Measurements from ENCODE around the gene RDH16.

The RDH16 gene

GRCh38 chr12:56935157-56935556, 22.3 kb downstream of the RDH16 start:
- no peaks in the 10 kb centered on the region for H3K9me3 ChIP-seq (ENCODE audit: control insufficient read depth, insufficient read depth, low read length)
- H3K27ac ChIP-seq (ENCODE audit: low read length): no peak overlapping the region
- no peak overlapping the region for H3K4me3 ChIP-seq (ENCODE audit: low read length)
- no peaks in the 10 kb centered on the region for H3K36me3 ChIP-seq (ENCODE audit: control insufficient read depth, insufficient read depth, low read length)
- H3K27me3 ChIP-seq (ENCODE audit: control insufficient read depth, insufficient read depth, low read length): no peaks in the 10 kb centered on the region
- no CpG with 5 or more reads among the region's 2 CpGs for WGBS (ENCODE audit: insufficient coverage, insufficient read length)
- no peaks in the 10 kb centered on the region for H3K4me1 ChIP-seq (ENCODE audit: control insufficient read depth, insufficient read depth, low read length)
- no peak for DNase-seq (ENCODE audit: low read depth, low spot score)

GRCh38 chr12:56933826-56934625, 23.4 kb downstream of the RDH16 start, which contains the start of gene SDR9C7:
Gene SDR9C7 (minus strand): TSS chr12:56934408. CDS start chr12:56934261, 147 bp downstream.
- H3K4me1 ChIP-seq (ENCODE audit: control insufficient read depth, insufficient read depth, low read length): no peaks in the 10 kb centered on the region
- no peaks in the 10 kb centered on the region for H3K36me3 ChIP-seq (ENCODE audit: control insufficient read depth, insufficient read depth, low read length)
- WGBS (ENCODE audit: insufficient coverage, insufficient read length): no CpG with 5 or more reads among the region's 15 CpGs
- no peaks in the 10 kb centered on the region for H3K9me3 ChIP-seq (ENCODE audit: control insufficient read depth, insufficient read depth, low read length)
- no peaks in the 10 kb centered on the region for H3K27me3 ChIP-seq (ENCODE audit: control insufficient read depth, insufficient read depth, low read length)
- H3K27ac ChIP-seq (ENCODE audit: low read length): no peak within 1 kb of the TSS
- no peak within 1 kb of the TSS for H3K4me3 ChIP-seq (ENCODE audit: low read length)
- no peak for DNase-seq (ENCODE audit: low read depth, low spot score)

GRCh38 chr12:56932867-56933266, 24.5 kb downstream of the RDH16 start:
- Histone ChIP-seq H3K4me1 (ENCODE audit: control insufficient read depth, insufficient read depth, low read length) (no peaks in the 10 kb centered on the region; the same call in 1 of the 2 replicates), H3K27ac (ENCODE audit: low read length) (no peak overlapping the region)
- WGBS (ENCODE audit: insufficient coverage, insufficient read length): no CpG with 5 or more reads among the region's 1 CpG

GRCh38 chr12:56932146-56932545, 25.3 kb downstream of the RDH16 start:
- H3K4me1 ChIP-seq (ENCODE audit: control insufficient read depth, insufficient read depth, low read length): no peaks in the 10 kb centered on the region; the same call in 1 of the 2 replicates
- no peak overlapping the region for H3K27ac ChIP-seq (ENCODE audit: low read length)
- no peaks in the 10 kb centered on the region for H3K9me3 ChIP-seq (ENCODE audit: control insufficient read depth, insufficient read depth, low read length)
- DNase-seq (ENCODE audit: low read depth, low spot score): no peak
- no peaks in the 10 kb centered on the region for H3K36me3 ChIP-seq (ENCODE audit: control insufficient read depth, insufficient read depth, low read length)
- H3K27me3 ChIP-seq (ENCODE audit: control insufficient read depth, insufficient read depth, low read length): no peaks in the 10 kb centered on the region
- no peak overlapping the region for H3K4me3 ChIP-seq (ENCODE audit: low read length)
- WGBS (ENCODE audit: insufficient coverage, insufficient read length): no CpG with 5 or more reads among the region's 5 CpGs

More at GRCh38 chr12:56932867-56933266, 24.5 kb downstream of the RDH16 start:
- Histone ChIP-seq H3K9me3 (ENCODE audit: control insufficient read depth, insufficient read depth, low read length) (no peaks in the 10 kb centered on the region), H3K27me3 (ENCODE audit: control insufficient read depth, insufficient read depth, low read length) (no peaks in the 10 kb centered on the region), H3K36me3 (ENCODE audit: control insufficient read depth, insufficient read depth, low read length) (no peaks in the 10 kb centered on the region), H3K4me3 (ENCODE audit: low read length) (no peak overlapping the region)
- no peak for DNase-seq (ENCODE audit: low read depth, low spot score)

- Histone ChIP-seq H3K36me3 (ENCODE audit: control insufficient read depth, insufficient read depth, low read length) (no peaks in the 10 kb centered on the region), H3K4me1 (ENCODE audit: control insufficient read depth, insufficient read depth, low read length) (no peaks in the 10 kb centered on the region; the same call in 1 of the 2 replicates), H3K27me3 (ENCODE audit: control insufficient read depth, insufficient read depth, low read length) (no peaks in the 10 kb centered on the region), H3K27ac (ENCODE audit: low read length) (no peak overlapping the region), H3K9me3 (ENCODE audit: control insufficient read depth, insufficient read depth, low read length) (no peaks in the 10 kb centered on the region), H3K4me3 (ENCODE audit: low read length) (no peak overlapping the region)
- WGBS (ENCODE audit: insufficient coverage, insufficient read length): no CpG with 5 or more reads among the region's 2 CpGs
- peak; percentile 25 for DNase-seq (ENCODE audit: low read depth, low spot score)
Observed at GRCh38 chr12:56931474-56931978, 25.9 kb downstream of the RDH16 start.

- H3K27ac ChIP-seq (ENCODE audit: low read length): no peak overlapping the region
- no peaks in the 10 kb centered on the region for H3K36me3 ChIP-seq (ENCODE audit: control insufficient read depth, insufficient read depth, low read length)
- H3K9me3 ChIP-seq (ENCODE audit: control insufficient read depth, insufficient read depth, low read length): no peaks in the 10 kb centered on the region
- H3K4me1 ChIP-seq (ENCODE audit: control insufficient read depth, insufficient read depth, low read length): no peaks in the 10 kb centered on the region; the same call in 1 of the 2 replicates
- no peaks in the 10 kb centered on the region for H3K27me3 ChIP-seq (ENCODE audit: control insufficient read depth, insufficient read depth, low read length)
- no peak overlapping the region for H3K4me3 ChIP-seq (ENCODE audit: low read length)
- no peak for DNase-seq (ENCODE audit: low read depth, low spot score)
- WGBS (ENCODE audit: insufficient coverage, insufficient read length): no CpG with 5 or more reads among the region's 8 CpGs
Observed at GRCh38 chr12:56930241-56930640, 27.2 kb downstream of the RDH16 start.

- H3K4me1 ChIP-seq (ENCODE audit: control insufficient read depth, insufficient read depth, low read length): no peaks in the 10 kb centered on the region; the same call in 1 of the 2 replicates
- no peaks in the 10 kb centered on the region for H3K9me3 ChIP-seq (ENCODE audit: control insufficient read depth, insufficient read depth, low read length)
- no CpG with 5 or more reads among the region's 4 CpGs for WGBS (ENCODE audit: insufficient coverage, insufficient read length)
- no peak for DNase-seq (ENCODE audit: low read depth, low spot score)
- no peak overlapping the region for H3K4me3 ChIP-seq (ENCODE audit: low read length)
- H3K36me3 ChIP-seq (ENCODE audit: control insufficient read depth, insufficient read depth, low read length): no peaks in the 10 kb centered on the region
- no peak overlapping the region for H3K27ac ChIP-seq (ENCODE audit: low read length)
- no peaks in the 10 kb centered on the region for H3K27me3 ChIP-seq (ENCODE audit: control insufficient read depth, insufficient read depth, low read length)
Observed at GRCh38 chr12:56929780-56930179, 27.6 kb downstream of the RDH16 start.

GRCh38 chr12:56928262-56928661, 29.1 kb downstream of the RDH16 start:
- Histone ChIP-seq H3K36me3 (ENCODE audit: control insufficient read depth, insufficient read depth, low read length) (no peaks in the 10 kb centered on the region), H3K4me3 (ENCODE audit: low read length) (no peak overlapping the region), H3K9me3 (ENCODE audit: control insufficient read depth, insufficient read depth, low read length) (no peaks in the 10 kb centered on the region), H3K27ac (ENCODE audit: low read length) (no peak overlapping the region), H3K4me1 (ENCODE audit: control insufficient read depth, insufficient read depth, low read length) (no peaks in the 10 kb centered on the region; the same call in 1 of the 2 replicates), H3K27me3 (ENCODE audit: control insufficient read depth, insufficient read depth, low read length) (no peaks in the 10 kb centered on the region)
- DNase-seq (ENCODE audit: low read depth, low spot score): no peak
- no CpG with 5 or more reads among the region's 3 CpGs for WGBS (ENCODE audit: insufficient coverage, insufficient read length)

- H3K36me3 ChIP-seq (ENCODE audit: control insufficient read depth, insufficient read depth, low read length): no peaks in the 10 kb centered on the region
- no peak overlapping the region for H3K27ac ChIP-seq (ENCODE audit: low read length)
- DNase-seq (ENCODE audit: low read depth, low spot score): no peak
- H3K27me3 ChIP-seq (ENCODE audit: control insufficient read depth, insufficient read depth, low read length): no peaks in the 10 kb centered on the region
- no CpG with 5 or more reads among the region's 4 CpGs for WGBS (ENCODE audit: insufficient coverage, insufficient read length)
- H3K4me3 ChIP-seq (ENCODE audit: low read length): no peak overlapping the region
- H3K9me3 ChIP-seq (ENCODE audit: control insufficient read depth, insufficient read depth, low read length): no peaks in the 10 kb centered on the region
- no peaks in the 10 kb centered on the region; the same call in 1 of the 2 replicates for H3K4me1 ChIP-seq (ENCODE audit: control insufficient read depth, insufficient read depth, low read length)
Observed at GRCh38 chr12:56927281-56927680, 30.1 kb downstream of the RDH16 start.

- H3K9me3 ChIP-seq (ENCODE audit: control insufficient read depth, insufficient read depth, low read length): no peaks in the 10 kb centered on the region
- H3K4me3 ChIP-seq (ENCODE audit: low read length): no peak overlapping the region
- WGBS (ENCODE audit: insufficient coverage, insufficient read length): no CpG with 5 or more reads among the region's 1 CpG
- H3K27me3 ChIP-seq (ENCODE audit: control insufficient read depth, insufficient read depth, low read length): no peaks in the 10 kb centered on the region
- DNase-seq (ENCODE audit: low read depth, low spot score): no peak
- no peaks in the 10 kb centered on the region for H3K4me1 ChIP-seq (ENCODE audit: control insufficient read depth, insufficient read depth, low read length)
- H3K36me3 ChIP-seq (ENCODE audit: control insufficient read depth, insufficient read depth, low read length): no peaks in the 10 kb centered on the region
- no peak overlapping the region for H3K27ac ChIP-seq (ENCODE audit: low read length)
Observed at GRCh38 chr12:56922031-56922430, 35.4 kb downstream of the RDH16 start.

All from iPS DF 6.9 (cell line).